Epidermal melanocyte (primary cell): ENCODE data around the gene KIZ.

ENCODE experiments used
- DNase-seq: peaks from one replicate; pipeline ENCODE4 v3.0.0; 2011; ENCODE audit warnings: low spot score; ENCODE audit not compliant: insufficient read length

The KIZ gene, protein sequence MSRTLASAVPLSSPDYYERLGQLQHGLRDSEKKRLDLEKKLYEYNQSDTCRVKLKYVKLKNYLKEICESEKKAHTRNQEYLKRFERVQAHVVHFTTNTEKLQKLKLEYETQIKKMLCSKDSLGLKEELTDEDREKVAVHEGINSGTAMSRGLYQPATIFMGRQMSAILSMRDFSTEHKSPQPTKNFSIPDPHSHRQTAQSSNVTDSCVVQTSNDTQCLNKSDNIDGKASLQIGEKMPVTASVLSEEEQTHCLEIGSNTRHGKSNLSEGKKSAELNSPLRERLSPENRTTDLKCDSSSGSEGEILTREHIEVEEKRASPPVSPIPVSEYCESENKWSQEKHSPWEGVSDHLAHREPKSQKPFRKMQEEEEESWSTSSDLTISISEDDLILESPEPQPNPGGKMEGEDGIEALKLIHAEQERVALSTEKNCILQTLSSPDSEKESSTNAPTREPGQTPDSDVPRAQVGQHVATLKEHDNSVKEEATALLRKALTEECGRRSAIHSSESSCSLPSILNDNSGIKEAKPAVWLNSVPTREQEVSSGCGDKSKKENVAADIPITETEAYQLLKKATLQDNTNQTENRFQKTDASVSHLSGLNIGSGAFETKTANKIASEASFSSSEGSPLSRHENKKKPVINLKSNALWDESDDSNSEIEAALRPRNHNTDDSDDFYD

DNA sequence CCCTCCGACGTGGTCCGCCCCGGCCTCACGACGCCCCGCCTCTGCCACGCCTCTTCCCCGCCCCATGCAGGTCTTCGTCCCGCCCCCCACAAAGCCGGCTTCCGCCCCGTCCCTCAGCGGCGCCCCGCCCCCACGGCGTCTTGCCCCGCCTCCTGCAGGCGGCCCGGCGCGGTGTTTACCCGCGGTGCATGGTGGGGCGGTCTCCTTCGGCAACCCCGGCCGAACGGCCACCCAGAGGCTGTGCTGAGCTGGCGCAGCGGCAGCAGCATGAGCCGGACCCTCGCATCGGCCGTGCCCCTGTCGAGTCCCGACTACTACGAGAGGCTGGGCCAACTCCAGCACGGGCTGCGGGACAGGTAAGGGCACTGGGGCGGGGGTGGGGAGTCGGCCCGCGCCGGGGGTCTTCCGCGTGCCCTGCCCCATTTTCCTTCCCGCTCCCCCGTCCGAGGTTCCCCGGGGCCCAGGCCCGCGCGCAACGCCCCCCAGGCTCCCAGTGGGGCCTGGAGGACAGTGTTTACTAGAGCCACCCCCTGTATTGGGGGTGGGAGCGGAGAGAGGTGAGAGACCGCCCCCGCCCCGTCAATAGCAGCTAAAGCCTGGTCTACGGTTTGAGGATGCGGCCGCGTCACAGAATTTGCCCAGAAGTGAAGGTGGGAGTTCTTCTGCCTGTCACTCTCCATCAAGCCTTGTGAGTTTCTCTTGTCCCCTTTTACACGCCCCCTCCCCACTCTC is at the start of gene KIZ:
KIZ (plus strand) TSS at position 234 of the 732 bp plus-strand sequence; CDS start at position 268, 34 bp downstream.
- DNase-seq, result peak; percentile 69

DNA sequence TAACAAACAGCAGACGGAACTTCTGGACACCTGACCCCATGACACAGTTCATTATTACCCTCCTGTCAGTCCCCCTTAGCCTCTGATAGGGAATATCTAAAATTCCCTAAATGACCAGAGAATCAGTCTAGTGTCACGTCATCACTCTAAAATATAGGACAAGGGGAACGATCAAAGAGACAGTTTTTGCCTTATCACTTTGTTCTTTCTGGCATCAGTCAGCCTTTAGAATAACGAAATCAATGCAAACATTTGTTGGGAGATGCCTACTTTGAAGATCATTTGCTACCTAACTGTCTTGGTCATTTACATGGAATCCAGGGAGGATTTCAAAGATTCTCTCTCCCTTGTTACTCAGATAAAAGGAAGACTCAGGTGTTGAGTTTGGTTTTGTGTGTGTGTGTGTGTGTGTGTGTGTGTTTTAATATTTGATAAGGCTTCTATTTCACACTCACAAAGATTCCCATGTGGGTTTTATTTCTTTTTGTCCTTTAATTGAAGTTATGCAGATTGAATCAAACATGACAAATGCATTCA is 48.0 kb upstream of the KIZ start:
- DNase-seq, result no peak

DNA sequence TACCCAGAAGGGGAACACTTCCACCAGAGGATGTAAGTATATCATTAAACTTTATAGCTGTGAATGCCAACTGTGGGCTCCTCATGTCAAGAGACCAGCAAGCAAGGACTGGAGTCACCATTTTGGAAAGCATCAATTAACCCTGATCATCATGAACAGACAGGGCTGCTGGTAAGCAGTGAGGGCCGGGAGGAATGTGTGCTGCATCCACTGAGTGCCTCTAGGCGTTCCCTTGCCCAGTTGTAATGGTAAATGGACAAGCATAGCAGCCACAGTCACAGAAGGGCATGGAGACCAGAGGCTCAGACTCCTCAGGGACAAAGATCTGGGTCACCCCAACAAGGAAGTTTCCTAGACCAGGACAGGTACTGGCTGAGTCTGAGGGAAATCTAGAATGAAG is 43.3 kb upstream of the KIZ start:
- no peak for DNase-seq

DNA sequence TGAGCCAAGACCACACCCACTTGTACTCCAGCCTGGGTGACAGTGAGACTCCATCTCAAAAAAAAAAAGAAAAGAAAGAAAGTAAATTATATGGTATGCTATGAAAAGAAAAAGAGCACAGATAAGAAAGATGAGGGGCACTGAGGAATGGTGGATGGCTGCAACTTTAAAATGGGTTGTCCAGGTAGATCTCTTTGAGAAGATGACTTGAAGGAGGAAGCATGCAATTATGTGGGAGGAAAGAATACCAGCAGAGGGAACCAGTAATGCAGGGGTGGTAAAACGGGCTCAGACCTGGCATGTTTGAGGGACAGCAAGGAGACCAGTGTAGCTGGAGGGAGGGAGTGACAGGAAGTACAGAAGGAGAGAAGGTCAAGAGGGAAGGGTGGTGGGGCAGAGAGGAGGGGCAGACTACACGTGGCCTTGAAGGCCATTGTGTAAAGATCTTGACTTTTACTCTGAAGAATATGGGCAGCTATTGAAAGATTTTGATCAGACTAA is 42.0 kb upstream of the KIZ start:
- DNase-seq, result no peak

DNA sequence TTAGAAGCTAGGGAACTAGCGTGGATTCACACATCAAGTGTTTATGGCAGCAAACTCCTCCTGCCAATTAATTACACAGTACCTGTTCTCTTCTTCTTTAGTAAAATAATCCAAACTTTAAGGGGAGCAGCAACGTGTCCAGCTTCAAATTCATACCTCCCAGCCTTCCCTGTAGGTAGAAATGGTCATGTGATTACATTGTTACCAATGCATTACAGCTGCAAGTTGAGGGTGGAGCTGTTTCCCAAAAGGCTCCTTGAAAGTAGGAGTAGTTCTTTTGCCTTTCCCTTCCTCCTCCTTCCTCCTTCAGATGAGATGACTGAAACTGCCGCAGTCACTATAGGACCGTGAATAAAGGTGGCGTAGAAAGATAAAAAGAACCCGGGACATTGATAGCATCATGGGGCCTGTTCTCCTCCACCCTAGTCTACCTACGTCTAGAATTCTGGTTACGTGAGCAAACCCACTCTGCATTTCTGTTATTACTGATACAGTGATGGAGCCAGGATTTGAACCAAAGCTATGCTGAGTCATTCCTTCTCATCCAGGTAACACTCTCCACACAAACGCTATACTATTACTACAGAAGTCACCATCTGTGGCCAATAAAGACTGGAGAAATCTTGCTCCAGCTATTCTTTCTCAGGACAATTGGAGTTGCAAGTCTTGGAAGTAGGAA is 37.9 kb upstream of the KIZ start:
- no peak for DNase-seq

DNA sequence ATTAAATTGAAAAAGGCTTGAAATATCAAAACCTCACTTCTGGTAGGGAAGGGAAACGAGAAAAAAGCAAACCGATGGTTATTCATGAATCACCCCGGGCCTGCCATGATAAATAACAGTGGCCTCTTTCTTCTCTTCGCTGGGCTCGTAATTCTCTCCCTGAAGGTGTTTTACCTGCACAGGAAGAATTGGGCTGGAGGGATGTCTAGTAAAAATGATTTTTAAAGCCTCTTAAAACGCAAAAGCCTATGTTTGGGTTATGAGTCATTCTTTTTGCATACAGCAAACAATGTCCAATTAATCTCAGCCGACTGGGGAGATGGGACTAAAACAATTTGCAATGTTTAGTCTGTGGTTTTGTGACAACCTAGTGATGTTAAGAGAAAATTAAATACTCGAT is 36.5 kb upstream of the KIZ start:
- DNase-seq, result no peak

DNA sequence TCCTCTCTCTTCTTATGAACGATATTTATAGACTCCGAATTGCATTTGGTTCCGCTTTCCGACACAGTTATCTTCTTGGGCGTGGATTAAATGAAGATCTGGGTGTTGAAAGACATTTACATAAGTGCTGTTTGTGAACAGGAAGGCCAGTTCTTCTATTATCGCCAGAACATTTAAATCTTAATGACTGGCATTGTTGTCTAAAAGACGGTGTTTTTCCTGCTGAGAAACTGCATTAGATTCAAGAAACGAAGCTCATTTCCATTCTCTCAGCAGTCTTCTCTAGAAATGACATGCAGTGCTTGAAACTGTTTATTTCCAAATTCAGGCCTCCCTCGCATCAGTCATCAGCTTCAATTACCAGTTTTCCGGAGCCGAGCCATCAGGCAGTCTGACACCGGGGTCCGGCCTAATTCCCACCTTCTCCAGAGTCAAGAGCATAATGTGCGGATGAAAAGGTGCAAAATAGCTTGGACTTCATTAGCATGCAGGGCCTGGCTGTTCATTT is 35.7 kb upstream of the KIZ start:
- DNase-seq, result no peak

DNA sequence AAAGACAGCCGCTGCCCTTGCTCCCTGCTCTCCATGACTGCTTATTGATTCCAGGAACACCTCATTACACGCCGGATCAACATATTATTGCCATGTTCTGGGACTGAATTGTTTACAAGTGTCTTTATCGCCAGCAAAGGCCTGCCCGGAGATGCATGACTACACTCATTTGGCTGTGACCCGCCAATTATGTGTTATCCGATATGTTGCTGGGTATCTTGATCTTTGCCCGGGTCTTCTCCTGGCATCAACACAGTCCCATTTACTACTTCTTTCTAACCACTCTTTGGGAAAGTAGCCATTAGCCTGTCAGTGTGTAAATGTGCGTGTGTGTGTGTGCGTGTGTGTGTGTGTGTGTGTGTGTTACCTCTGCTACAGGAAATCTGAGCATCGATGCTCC is 35.2 kb upstream of the KIZ start:
- DNase-seq, result no peak

DNA sequence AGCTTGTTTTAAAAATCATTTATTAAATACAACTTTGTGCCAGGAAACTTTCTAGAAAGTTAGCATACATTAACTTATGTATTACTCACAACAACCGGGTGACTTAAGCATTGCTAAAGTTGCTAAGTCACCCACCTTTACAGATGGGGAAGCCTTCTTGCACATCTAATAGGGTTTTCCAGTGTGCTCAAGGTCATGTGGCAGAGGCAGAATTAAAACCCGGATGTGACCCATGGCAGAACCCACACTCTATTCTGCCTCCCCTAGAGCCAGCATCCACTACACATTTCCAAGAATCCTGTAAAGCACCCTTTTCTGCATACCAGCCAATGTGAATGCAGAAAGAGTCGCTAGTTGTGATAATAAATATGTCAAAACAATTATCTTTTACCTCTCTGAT is 33.1 kb upstream of the KIZ start:
- no peak for DNase-seq

DNA sequence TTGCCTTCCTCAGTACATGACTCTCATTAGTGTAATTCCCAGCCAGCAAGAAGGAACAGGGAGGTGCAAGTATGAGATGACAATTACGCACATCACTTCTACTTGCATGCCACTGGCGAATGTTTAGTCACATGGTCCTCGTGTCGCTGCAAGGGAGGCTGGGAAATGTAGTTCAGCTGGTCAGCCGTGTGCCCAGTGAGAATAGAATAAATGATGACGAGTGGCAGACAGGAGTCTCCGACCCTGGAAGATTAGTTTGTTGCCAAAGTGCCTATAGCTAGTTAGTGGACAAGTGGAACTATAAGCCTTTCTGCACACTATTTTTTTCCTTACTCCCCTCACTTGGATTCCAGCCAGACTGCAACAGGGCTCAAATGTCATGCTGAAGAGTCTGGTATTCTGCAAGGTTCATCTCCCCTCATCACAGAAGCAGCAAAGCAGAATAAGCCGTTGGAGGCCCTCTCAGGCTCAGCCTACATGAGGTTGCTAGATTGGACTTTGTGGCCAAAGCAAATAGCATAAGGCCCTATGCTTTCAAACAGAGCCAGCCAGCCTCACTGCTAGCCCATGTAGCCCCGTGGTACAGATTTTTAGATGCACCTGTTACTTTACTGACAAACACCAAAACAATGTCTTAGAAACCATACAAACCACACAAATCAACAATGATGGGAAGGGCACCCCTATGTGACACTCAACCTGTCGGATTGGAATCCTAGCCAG is 29.4 kb upstream of the KIZ start:
- DNase-seq, result no peak

DNA sequence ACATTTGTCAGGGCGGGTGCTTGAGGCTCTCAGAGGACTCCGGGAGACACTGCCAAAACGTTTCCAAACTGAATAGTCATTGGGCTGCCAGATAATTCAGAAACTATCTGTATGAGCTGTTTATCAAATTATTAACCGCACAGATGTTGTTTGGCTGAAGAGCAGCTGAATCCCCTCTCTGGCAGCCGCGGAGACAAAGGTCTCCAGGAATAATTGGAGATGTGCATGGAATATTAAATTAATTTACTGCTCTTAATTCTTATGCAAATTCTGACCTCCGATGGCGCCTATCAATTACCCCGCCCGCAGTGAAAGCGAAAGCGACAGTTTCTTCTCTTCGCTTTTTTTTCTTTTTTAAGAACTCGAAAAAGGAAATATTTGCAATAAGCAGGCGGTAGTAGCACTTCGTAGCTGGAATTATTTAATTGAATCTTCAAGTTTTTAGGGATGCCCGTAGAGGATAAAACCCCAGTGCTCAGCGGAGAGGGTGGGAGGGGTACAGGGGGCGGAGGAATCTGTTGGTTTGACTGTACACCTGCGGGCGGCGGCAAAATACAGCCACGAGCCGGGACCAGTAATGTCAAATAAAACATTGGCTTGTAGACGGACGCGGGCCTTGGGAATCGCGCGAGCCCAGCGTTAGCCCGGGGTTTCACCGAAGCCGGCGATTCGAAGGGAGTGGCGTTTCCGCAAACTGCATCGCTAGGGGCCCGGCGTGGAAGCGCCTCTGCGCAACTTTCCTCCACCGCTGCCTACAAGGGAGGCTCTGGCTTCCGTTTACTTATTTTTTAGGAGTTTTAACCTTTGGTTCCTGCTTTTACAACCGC is 25.9 kb upstream of the KIZ start:
- DNase-seq, result no peak

DNA sequence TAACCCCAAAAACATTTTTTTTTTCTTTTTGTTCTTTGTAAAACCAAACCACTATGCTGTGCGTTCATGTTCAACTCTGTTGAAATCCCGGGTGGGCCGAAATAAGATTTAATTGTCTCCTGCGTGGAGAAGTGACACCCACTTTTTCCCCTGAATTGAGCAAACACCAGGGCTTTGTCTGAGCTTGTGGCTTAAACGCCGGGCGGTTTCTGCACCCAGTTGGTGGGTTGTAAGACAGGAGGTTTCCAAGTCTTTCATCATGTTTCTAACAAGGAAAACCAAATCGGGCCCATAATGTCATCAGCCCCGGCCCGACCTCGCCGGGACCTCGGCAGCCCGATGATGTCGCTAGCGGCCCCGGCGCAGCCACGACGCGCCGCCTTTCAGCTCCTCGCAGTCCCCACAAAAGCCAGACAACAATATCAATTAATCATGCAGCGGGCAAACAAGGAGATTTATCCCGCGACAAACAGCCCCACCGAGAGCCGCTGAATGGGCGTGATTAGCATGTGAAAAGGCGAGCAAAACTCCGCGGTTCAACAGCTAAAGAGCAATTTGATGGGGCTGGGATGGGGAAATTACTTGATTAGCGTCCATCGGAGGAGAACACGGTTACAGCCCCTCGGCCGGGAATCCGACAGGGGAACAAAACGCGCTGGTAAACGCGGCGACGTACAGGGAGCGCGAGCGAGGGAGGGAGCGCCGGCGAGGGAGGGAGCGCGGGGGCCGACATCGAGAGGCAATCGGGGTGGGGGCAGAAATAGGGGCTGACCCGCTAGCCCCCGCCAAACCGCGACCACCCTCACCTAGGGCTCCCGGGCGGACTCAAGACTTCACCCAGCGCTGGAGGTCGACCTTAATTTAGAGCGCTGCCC is 25.1 kb upstream of the KIZ start:
- no peak for DNase-seq

DNA sequence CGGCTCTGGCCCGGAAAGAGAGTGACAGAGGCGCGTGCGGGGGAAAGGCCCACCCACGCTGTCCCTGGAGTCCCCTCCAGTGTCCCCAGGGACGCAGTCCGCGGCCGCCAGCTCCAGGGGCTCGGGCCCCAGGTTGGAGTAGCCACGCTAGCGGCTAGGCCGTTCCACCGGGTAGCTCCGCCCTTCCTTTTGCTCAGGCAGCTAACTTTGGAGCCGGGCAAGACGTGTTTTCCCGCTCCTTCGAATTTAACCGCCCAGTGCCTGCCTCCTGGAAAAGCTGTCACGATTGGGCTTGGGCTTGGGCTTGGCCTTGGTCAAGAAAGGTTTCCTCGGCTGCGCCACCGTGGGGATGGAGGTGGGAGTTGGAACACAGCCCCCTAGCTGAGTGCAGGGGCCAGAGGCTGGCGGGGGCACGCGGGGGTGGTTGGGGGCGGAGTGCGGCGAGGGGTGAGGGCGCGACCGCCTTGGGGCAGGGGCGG is 24.4 kb upstream of the KIZ start:
- DNase-seq, result no peak

DNA sequence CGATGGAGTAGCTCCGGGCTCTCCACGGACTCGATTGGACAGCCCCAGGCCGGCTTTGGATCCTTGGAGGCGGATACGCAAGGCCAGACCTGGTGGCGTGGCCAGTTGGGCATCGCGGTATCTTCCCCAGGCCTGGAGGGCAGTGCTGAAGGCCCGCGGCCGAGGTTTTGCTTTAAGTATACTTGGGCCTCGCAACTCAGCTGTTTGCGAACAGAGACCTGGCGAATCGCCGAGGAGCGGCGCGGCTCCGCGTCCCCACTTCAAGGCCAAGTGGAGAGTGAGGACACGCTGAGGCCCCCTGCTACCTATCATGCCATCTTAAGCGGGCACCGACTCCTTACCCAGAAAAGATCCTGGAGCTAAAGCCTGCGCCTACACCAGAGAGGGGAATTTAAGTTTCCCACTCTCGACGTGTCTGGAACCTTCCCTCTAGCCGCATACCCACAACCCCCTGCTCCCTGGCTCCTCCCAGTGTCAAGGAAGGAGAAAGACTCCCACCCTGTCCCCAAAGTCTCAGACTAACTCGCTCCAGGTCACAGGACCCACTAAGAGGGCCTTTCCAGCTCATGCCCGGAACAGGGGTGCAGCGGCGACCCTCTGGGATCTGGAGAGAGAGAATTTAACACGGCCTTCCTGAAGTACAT is 23.8 kb upstream of the KIZ start:
- DNase-seq, result no peak

DNA sequence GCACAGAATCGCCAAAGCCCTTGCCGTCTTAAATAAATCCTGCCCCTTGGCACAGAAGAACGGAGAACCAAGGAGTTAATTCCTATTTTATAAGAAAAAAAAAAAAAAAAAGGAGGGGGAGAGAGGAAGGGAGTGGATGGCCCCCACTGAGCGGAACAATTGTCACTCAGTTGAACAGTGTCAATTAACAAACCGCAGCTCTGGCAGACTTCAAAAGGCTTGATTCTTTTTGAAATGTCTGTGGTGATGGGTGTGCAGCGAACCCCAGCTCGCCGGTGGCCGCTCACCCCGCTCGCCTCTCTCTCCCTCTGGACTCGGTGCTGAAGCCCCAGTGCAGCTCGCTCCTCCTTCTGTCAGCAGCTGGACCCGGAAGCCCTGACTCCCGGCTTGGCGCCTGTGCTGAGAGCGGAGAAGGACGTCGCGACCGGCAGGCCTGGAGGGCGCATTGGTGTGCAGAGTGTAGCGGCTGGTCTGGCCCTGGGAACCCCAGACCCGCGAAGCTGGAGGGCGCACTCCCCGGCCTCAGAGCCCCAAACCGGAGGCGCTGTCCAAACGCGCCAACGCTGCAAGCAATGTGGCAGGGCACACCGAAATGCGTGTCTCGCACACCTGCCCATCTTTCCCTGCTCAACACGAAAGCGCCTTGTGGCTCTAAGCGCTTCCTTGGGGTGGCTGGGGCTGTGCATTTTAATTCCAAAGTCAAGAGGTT is 23.1 kb upstream of the KIZ start:
- no peak for DNase-seq

DNA sequence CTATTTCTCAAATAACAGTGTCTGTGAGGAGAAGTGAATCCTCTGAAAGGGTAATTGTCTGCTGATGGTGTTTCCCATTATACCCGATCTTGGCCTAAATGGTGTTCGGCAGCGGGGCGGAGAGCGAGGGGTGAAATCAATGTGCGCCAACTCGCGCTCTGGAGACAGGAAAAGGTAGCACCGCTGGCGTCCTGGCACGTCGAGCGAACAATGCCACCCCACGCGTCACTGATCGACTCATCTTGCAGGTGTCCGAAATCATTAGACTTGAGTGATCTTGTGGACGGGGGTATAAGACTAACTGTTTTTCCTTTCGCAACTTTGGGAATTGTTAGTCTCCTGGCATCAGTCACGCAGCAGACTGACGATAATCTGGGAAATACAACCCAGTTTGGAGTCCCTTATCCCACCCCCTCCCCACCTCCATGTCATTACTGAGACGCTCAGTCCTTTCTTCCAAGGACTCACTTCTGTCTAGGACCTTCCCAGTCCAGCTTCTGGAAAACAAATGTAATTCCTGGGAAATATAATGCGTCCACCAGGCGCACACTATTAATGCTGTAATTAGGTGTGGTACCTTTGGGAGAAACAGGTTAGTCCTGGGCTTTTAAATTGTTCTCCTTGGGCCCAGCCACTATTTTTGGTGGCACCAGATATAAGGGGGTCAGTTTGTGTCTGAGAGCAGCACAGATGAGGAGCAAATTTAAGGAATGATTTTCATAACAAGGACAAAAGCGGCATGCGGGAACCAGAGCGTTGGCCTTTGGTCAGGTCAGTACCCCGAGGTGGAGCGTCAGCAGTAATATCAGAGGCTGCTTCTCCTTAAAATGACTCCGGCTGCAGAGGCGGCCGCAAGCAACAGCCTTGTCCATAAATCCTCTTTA is 22.1 kb upstream of the KIZ start:
- no peak for DNase-seq

DNA sequence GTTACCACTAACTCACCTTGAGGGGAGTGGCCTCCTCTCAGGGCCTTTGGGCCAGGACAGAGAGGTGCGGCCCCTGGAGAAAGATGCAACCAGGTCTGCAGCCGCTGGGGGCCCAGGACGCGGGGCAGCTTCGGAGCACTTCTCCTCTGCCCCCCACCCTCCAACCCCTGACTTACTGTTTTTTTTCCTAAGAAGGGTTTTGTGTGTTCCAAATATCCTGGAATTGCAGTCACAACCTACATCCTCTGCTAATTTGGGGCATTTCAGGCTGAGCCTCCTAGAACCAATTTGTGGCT is 21.5 kb upstream of the KIZ start:
- DNase-seq, result no peak
